ENCODE data around the gene RLF.

DNA sequence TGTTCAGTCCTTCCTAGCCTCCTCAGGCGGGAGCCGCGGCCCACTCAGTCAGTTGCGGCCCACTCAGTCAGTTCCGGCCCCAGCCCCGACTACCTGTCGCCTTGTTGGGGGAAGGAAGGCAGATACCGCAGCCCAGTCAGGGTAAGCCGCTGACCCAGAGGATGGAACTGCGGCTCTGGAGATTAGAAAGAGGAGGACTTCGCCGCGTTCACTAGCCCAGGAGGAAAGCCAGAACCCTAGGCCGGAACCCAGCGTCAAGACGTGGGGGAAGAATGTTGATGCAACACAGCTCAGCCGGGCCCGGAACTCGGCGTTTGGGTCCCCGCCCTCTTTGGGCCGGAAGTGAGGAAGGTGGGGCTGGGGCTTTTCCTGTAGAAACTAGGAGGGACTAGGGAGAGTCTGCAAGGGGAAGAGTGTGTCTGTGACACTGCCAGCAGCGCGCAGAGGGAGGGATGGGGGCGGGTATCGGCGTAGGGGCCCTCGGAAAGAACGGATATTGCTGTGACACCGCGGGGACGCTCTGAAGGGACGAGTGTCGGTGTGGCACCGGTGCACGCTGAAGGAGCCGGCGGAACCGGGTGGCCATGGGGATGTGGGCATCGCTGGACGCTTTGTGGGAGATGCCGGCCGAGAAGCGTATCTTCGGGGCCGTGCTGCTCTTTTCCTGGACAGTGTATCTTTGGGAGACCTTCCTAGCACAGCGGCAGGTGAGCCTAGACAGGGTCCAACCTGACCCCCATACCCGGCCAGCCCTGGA is 96.7 kb downstream of the RLF start, which contains the start of gene ZMPSTE24:
- TF ChIP-seq, protein P1, sequence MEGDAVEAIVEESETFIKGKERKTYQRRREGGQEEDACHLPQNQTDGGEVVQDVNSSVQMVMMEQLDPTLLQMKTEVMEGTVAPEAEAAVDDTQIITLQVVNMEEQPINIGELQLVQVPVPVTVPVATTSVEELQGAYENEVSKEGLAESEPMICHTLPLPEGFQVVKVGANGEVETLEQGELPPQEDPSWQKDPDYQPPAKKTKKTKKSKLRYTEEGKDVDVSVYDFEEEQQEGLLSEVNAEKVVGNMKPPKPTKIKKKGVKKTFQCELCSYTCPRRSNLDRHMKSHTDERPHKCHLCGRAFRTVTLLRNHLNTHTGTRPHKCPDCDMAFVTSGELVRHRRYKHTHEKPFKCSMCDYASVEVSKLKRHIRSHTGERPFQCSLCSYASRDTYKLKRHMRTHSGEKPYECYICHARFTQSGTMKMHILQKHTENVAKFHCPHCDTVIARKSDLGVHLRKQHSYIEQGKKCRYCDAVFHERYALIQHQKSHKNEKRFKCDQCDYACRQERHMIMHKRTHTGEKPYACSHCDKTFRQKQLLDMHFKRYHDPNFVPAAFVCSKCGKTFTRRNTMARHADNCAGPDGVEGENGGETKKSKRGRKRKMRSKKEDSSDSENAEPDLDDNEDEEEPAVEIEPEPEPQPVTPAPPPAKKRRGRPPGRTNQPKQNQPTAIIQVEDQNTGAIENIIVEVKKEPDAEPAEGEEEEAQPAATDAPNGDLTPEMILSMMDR (IDR thresholded peaks at IDR 0.05; ENCODE audit: borderline replicate concordance, extremely low read depth, low read length, poor library complexity, severe bottlenecking), result no peak
- no peak for TF ChIP-seq EZH2 (IDR thresholded peaks at IDR 0.05; ENCODE audit: borderline replicate concordance, low read depth, low read length, severe bottlenecking)

All from DND-41 (cell line).